GM23338 (cell line): ENCODE data around the gene CCNL1. TPM values are rescaled to one million over a fixed set of nuclear protein-coding genes. Genes with fewer than 3 reads are reported as not detected.
"Not testable (repeated sequence)": the region's sequence is repeated elsewhere in the genome, so short reads cannot be mapped to it uniquely, and the experiment has no call there.

Experiments
- ATAC-seq: fragments of 200-7000 bp; cut with Tn5 transposase; 3 replicates; pipeline ENCODE4 v1.9.1; 2020
- DNase-seq: peaks from one replicate; pipeline ENCODE4 v3.0.0-alpha.2; 2015; ENCODE audit warnings: low spot score
- H2AFZ ChIP-seq: fragments of 200-600 bp; sonication (generic); 2 replicates; pipeline ENCODE4 v1.8.0; 2016; ENCODE audit warnings: antibody characterized with exemption, mild to moderate bottlenecking, moderate library complexity
- H3F3A ChIP-seq: fragments of 200-600 bp; sonication (generic); replicated peaks from 2 replicates; pipeline ENCODE4 v1.8.0; 2017; ENCODE audit warnings: antibody characterized with exemption, mixed run types, low read depth
- H3K27ac ChIP-seq: fragments of 200-600 bp; sonication (generic); 2 replicates; pipeline ENCODE4 v1.6.1; 2016; ENCODE audit warnings: low read depth
- H3K27me3 ChIP-seq: fragments of 200-600 bp; sonication (generic); 2 replicates; pipeline ENCODE4 v1.8.0; 2016; ENCODE audit warnings: mild to moderate bottlenecking, mixed run types, moderate library complexity; ENCODE audit not compliant: insufficient read depth
- H3K36me3 ChIP-seq: fragments of 200-600 bp; sonication (generic); 2 replicates; pipeline ENCODE4 v1.8.0; 2016; ENCODE audit warnings: mild to moderate bottlenecking; ENCODE audit not compliant: insufficient read depth
- H3K4me1 ChIP-seq: fragments of 200-600 bp; sonication (generic); 2 replicates; pipeline ENCODE4 v1.8.0; 2016; ENCODE audit warnings: mild to moderate bottlenecking, moderate library complexity; ENCODE audit not compliant: insufficient read depth
- H3K4me2 ChIP-seq: fragments of 200-600 bp; sonication (generic); 2 replicates; pipeline ENCODE4 v1.7.1; 2017; ENCODE audit warnings: mixed run types
- H3K4me3 ChIP-seq: fragments of 200-600 bp; sonication (generic); 2 replicates; pipeline ENCODE4 v1.6.1; 2016; ENCODE audit warnings: mixed run types
- H3K79me2 ChIP-seq: fragments of 200-600 bp; sonication (generic); replicated peaks from 2 replicates; pipeline ENCODE4 v1.8.0; 2017; ENCODE audit warnings: mild to moderate bottlenecking; ENCODE audit not compliant: insufficient read depth
- H3K9me2 ChIP-seq: fragments of 200-600 bp; sonication (generic); 2 replicates; pipeline ENCODE4 v1.8.0; 2017; ENCODE audit not compliant: insufficient read depth
- H4K20me1 ChIP-seq: fragments of 200-600 bp; sonication (generic); replicated peaks from 2 replicates; pipeline ENCODE4 v1.8.0; 2017; ENCODE audit warnings: mild to moderate bottlenecking; ENCODE audit not compliant: insufficient read depth
- H3K27ac Mint-ChIP-seq: 2 replicates; pipeline ENCODE4 v1.8.0; 2020; ENCODE audit warnings: inconsistent platforms, mild to moderate bottlenecking, moderate library complexity, mixed read lengths
- H3K27me3 Mint-ChIP-seq: 3 replicates; pipeline ENCODE4 v1.8.0; 2022; ENCODE audit warnings: low read depth, mild to moderate bottlenecking, moderate library complexity, mixed read lengths, inconsistent platforms; ENCODE audit not compliant: insufficient read depth, poor library complexity
- H3K36me3 Mint-ChIP-seq: 3 replicates; pipeline ENCODE4 v1.8.0; 2021; ENCODE audit warnings: low read depth, mild to moderate bottlenecking, inconsistent platforms, moderate library complexity, mixed read lengths
- H3K4me1 Mint-ChIP-seq: 3 replicates; pipeline ENCODE4 v1.8.0; 2020; ENCODE audit warnings: mild to moderate bottlenecking, inconsistent platforms, mixed read lengths
- H3K4me3 Mint-ChIP-seq: 3 replicates; pipeline ENCODE4 v1.8.0; 2021; ENCODE audit warnings: moderate library complexity, mild to moderate bottlenecking, inconsistent platforms, mixed read lengths
- H3K9me3 Mint-ChIP-seq: 3 replicates; pipeline ENCODE4 v1.8.0; 2020; ENCODE audit warnings: moderate library complexity, mild to moderate bottlenecking, inconsistent platforms, mixed read lengths
- CTCF ChIP-seq, 2 experiments: fragments of 200-600 bp in 1 of 2; sonication (generic) in 1 of 2; conservative IDR thresholded peaks; 2 replicates each; pipeline versions ENCODE4 v1.5.1 to v1.6.1; 2016 to 2017; ENCODE audit warnings: antibody characterized with exemption in 2 of 2, low read depth in 2 of 2, mild to moderate bottlenecking in 2 of 2, moderate library complexity in 1 of 2
- ZNF462 ChIP-seq: fragments of 250-450 bp; sonication (Bioruptor Pico); IDR thresholded peaks from 2 replicates; pipeline ENCODE4 v1.5.0; 2020; ENCODE audit warnings: mild to moderate bottlenecking, moderate library complexity
- polyA plus RNA-seq: library from polyadenylated mRNA; unstranded; fragments of >200 nt; fragmentation: Nextera tagmentation; extraction: Ambion mirVana; gene quantifications from 2 replicates; pipeline ENCODE4 v1.2.1, GENCODE V29; 2016
- total RNA-seq: library from RNA; depleted of rRNA; stranded (reverse); fragments of >200 nt; shearing (Covaris generic); gene quantifications from 2 replicates; pipeline ENCODE4 v1.2.3, GENCODE V29; 2014

CCNL1 gene
- total and polyA plus RNA-seq, 2 experiments from 2014 or later: 108 to 134 TPM

- H3K36me3 Mint-ChIP-seq: peaks cover 20% of the 10 kb centered on the region
- H3K4me3 Mint-ChIP-seq, H3K9me3 Mint-ChIP-seq, H3K4me3 ChIP-seq, H3F3A ChIP-seq, ATAC-seq, H3K4me2 ChIP-seq, H3K9me2 ChIP-seq, H2AFZ ChIP-seq, H3K27ac Mint-ChIP-seq, H3K27me3 ChIP-seq, H3K27ac ChIP-seq: not testable (repeated sequence)
- Histone ChIP-seq H4K20me1 (peaks cover 13% of the 10 kb centered on the region), H3K4me1 (peaks cover 22% of the 10 kb centered on the region), H3K79me2 (peaks cover 29% of the 10 kb centered on the region), H3K36me3 (peaks cover 12% of the 10 kb centered on the region)
- peak; percentile 44 for DNase-seq
- peaks cover 13% of the 10 kb centered on the region for H3K27me3 Mint-ChIP-seq
- TF ChIP-seq CTCF (conservative IDR thresholded peaks at IDR 0.05; ENCODE audit: low read depth in 2 of 2) (peak; percentile 52 to 75), ZNF462 (0 out of 2 replicates have a peak, but pooled peaks have one; percentile 28)
- H3K4me1 Mint-ChIP-seq: peaks cover 21% of the 10 kb centered on the region
Measured at GRCh38 chr3:157162620-157163019, 2.7 kb upstream of the CCNL1 start.
